HG02943 (cell line): ENCODE results near the gene IL37.
"Not testable (repeated sequence)": the region's sequence is repeated elsewhere in the genome, so short reads cannot be mapped to it uniquely, and the experiment has no call there.

Experiments
- ATAC-seq: cut with Tn5 transposase; IDR thresholded peaks from one replicate; pipeline ENCODE4 v1.9.1; 2021; ENCODE audit warnings: mild to moderate bottlenecking, low read depth, moderate library complexity; ENCODE audit not compliant: unreplicated experiment

Gene IL37

GRCh38 chr2:112887964-112888749 is 22.8 kb upstream of the IL37 start:
- ATAC-seq, result no peak

- ATAC-seq, result no peak
Measured at GRCh38 chr2:112889976-112890375, 21.0 kb upstream of the IL37 start.

- no peak for ATAC-seq
Measured at GRCh38 chr2:112891385-112891831, 19.6 kb upstream of the IL37 start.

GRCh38 chr2:112893752-112894151 is 17.2 kb upstream of the IL37 start:
- ATAC-seq, result no peak

- ATAC-seq, result no peak
Measured at GRCh38 chr2:112896909-112897623, 13.9 kb upstream of the IL37 start.

GRCh38 chr2:112897624-112897978 is 13.4 kb upstream of the IL37 start:
- no peak for ATAC-seq

GRCh38 chr2:112901431-112902065 is 9.4 kb upstream of the IL37 start:
- ATAC-seq, result not testable (repeated sequence)

- no peak for ATAC-seq
Measured at GRCh38 chr2:112902816-112903215, 8.1 kb upstream of the IL37 start.

GRCh38 chr2:112904883-112905282 is 6.1 kb upstream of the IL37 start:
- no peak for ATAC-seq

- ATAC-seq, result no peak
Measured at GRCh38 chr2:112906276-112906675, 4.7 kb upstream of the IL37 start.

- ATAC-seq, result no peak
Measured at GRCh38 chr2:112907001-112907949, 3.7 kb upstream of the IL37 start.

GRCh38 chr2:112908559-112908958 is 2.4 kb upstream of the IL37 start:
- ATAC-seq, result not testable (repeated sequence)

- no peak for ATAC-seq
Measured at GRCh38 chr2:112910219-112910618, 746 bp upstream of the IL37 start.

GRCh38 chr2:112912403-112912802 is 1.4 kb downstream of the IL37 start:
- ATAC-seq, result no peak

GRCh38 chr2:112915300-112916144 is 4.6 kb downstream of the IL37 start:
- no peak for ATAC-seq

GRCh38 chr2:112916145-112916571 is 5.2 kb downstream of the IL37 start:
- ATAC-seq, result no peak

GRCh38 chr2:112916625-112917247 is 5.8 kb downstream of the IL37 start:
- no peak for ATAC-seq

GRCh38 chr2:112917856-112918255 is 6.9 kb downstream of the IL37 start:
- no peak for ATAC-seq

GRCh38 chr2:112918256-112918655 is 7.3 kb downstream of the IL37 start:
- no peak for ATAC-seq
